HS-27A (cell line): ENCODE data around the gene CHST7.

ENCODE experiments used
- DNase-seq: peaks from one replicate; pipeline ENCODE4 v3.0.0-alpha.2; 2012; ENCODE audit warnings: low read depth, missing footprints

Gene CHST7

GRCh38 chrX:46573892-46574773 is 568 bp downstream of the CHST7 start:
- DNase-seq, result no peak

- DNase-seq, result no peak
Observed at GRCh38 chrX:46574774-46575381, 1.3 kb downstream of the CHST7 start.

GRCh38 chrX:46575586-46575985 is 2.0 kb downstream of the CHST7 start:
- no peak for DNase-seq

GRCh38 chrX:46575991-46576392 is 2.4 kb downstream of the CHST7 start:
- no peak for DNase-seq

GRCh38 chrX:46576458-46576857 is 2.9 kb downstream of the CHST7 start:
- no peak for DNase-seq

- DNase-seq, result no peak
Observed at GRCh38 chrX:46577221-46578005, 3.8 kb downstream of the CHST7 start.

- DNase-seq, result no peak
Observed at GRCh38 chrX:46579250-46579649, 5.7 kb downstream of the CHST7 start.

GRCh38 chrX:46580613-46581012 is 7.0 kb downstream of the CHST7 start:
- no peak for DNase-seq

GRCh38 chrX:46582325-46582724 is 8.8 kb downstream of the CHST7 start:
- no peak for DNase-seq

GRCh38 chrX:46582966-46583365 is 9.4 kb downstream of the CHST7 start:
- DNase-seq, result peak; percentile 50

- DNase-seq, result no peak
Observed at GRCh38 chrX:46584736-46585135, 11.2 kb downstream of the CHST7 start.

GRCh38 chrX:46587158-46587557 is 13.6 kb downstream of the CHST7 start:
- no peak for DNase-seq

- no peak for DNase-seq
Observed at GRCh38 chrX:46587753-46588171, 14.2 kb downstream of the CHST7 start.

GRCh38 chrX:46588263-46588662 is 14.7 kb downstream of the CHST7 start:
- no peak for DNase-seq

- no peak for DNase-seq
Observed at GRCh38 chrX:46589977-46590723, 16.6 kb downstream of the CHST7 start.

GRCh38 chrX:46595084-46595483 is 21.5 kb downstream of the CHST7 start:
- no peak for DNase-seq

GRCh38 chrX:46597208-46597607 is 23.6 kb downstream of the CHST7 start:
- DNase-seq, result no peak

- no peak for DNase-seq
Observed at GRCh38 chrX:46597771-46598170, 24.2 kb downstream of the CHST7 start.

GRCh38 chrX:46599051-46599560 is 25.5 kb downstream of the CHST7 start:
- DNase-seq, result no peak

GRCh38 chrX:46601283-46601682 is 27.7 kb downstream of the CHST7 start:
- DNase-seq, result no peak

GRCh38 chrX:46602468-46603102 is 29.0 kb downstream of the CHST7 start:
- DNase-seq, result no peak
